Thyroid gland (tissue), 4 donors: ENCODE data around the gene FAM216B. TPM values are rescaled to one million over a fixed set of nuclear protein-coding genes. Genes with fewer than 3 reads are reported as not detected.

Experiments
- DNase-seq, 2 donors: peaks; one replicate each; pipeline ENCODE4 v3.0.0-alpha.2; 2019
- H3K27ac ChIP-seq, 3 donors: fragments of 200-600 bp; sonication (generic); 1 replicate in 2 of 3; 2 replicates in 1 of 3; pipeline ENCODE4 v1.5.1; 2016 to 2019; ENCODE audit warnings: mild to moderate bottlenecking in 1 of 3, moderate library complexity in 1 of 3
- H3K27me3 ChIP-seq: fragments of 200-600 bp; sonication (generic); one replicate; pipeline ENCODE4 v1.5.1; 2019
- H3K36me3 ChIP-seq, 2 donors: fragments of 200-600 bp; sonication (generic); one replicate each; pipeline ENCODE4 v1.5.1; 2016 to 2019
- H3K4me1 ChIP-seq, 2 donors: fragments of 200-600 bp; sonication (generic); one replicate each; pipeline ENCODE4 v1.5.1; 2017 to 2019
- H3K4me3 ChIP-seq, 3 donors: fragments of 200-600 bp; sonication (generic); replicated peaks in 1 of 3; 1 replicate in 2 of 3; 2 replicates in 1 of 3; pipeline ENCODE4 v1.5.1; 2016; ENCODE audit warnings: mild to moderate bottlenecking in 1 of 3
- H3K9me3 ChIP-seq: fragments of 200-600 bp; sonication (generic); one replicate; pipeline ENCODE4 v1.5.1; 2017
- POLR2A ChIP-seq, 2 donors: fragments of 450-650 bp; IDR thresholded peaks; one replicate each; pipeline ENCODE4 v1.6.1; 2017; ENCODE audit warnings: antibody characterized with exemption in 2 of 2, mild to moderate bottlenecking in 2 of 2, moderate library complexity in 1 of 2
- WGBS, 2 donors: methylation state at CpG; one replicate each; pipeline ENCODE4 v1.1.5; 2017; 5-methylcytosine and 5-hydroxymethylcytosine counted together
- intact Hi-C: fragments of 100-400 bp; cut with DNase I; formaldehyde crosslinking; loops from one replicate; pipeline ENCODE4 v1.15.1; 2023
- total RNA-seq, 4 donors: library from RNA; depleted of rRNA; stranded (reverse); fragments of >200 nt; gene quantifications; one replicate each; pipeline ENCODE4 v1.2.3, GENCODE V29; 2016
- TF ChIP-seq, protein P1 (sequence below), 6 experiments: fragments of 200-600 bp in 3 of 6; fragments of 450-650 bp in 3 of 6; sonication (generic) in 3 of 6; IDR thresholded peaks; one replicate each; pipeline ENCODE4 v1.5.1; 2016 to 2019; ENCODE audit warnings: antibody characterized with exemption in 6 of 6, mild to moderate bottlenecking in 2 of 6, inconsistent platforms in 1 of 6, moderate library complexity in 1 of 6

FAM216B gene
- total RNA-seq, 4 donors from 2014 or later = not detected

- TF ChIP-seq, protein P1, sequence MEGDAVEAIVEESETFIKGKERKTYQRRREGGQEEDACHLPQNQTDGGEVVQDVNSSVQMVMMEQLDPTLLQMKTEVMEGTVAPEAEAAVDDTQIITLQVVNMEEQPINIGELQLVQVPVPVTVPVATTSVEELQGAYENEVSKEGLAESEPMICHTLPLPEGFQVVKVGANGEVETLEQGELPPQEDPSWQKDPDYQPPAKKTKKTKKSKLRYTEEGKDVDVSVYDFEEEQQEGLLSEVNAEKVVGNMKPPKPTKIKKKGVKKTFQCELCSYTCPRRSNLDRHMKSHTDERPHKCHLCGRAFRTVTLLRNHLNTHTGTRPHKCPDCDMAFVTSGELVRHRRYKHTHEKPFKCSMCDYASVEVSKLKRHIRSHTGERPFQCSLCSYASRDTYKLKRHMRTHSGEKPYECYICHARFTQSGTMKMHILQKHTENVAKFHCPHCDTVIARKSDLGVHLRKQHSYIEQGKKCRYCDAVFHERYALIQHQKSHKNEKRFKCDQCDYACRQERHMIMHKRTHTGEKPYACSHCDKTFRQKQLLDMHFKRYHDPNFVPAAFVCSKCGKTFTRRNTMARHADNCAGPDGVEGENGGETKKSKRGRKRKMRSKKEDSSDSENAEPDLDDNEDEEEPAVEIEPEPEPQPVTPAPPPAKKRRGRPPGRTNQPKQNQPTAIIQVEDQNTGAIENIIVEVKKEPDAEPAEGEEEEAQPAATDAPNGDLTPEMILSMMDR (IDR thresholded peaks at IDR 0.05) = no peak
- TF ChIP-seq POLR2A (IDR thresholded peaks at IDR 0.05) = no peak
- no peaks in the 10 kb centered on the region for H3K36me3 ChIP-seq
- H3K4me3 ChIP-seq = no peak overlapping the region
- H3K27me3 ChIP-seq = no peaks in the 10 kb centered on the region
- H3K9me3 ChIP-seq = no peaks in the 10 kb centered on the region
- H3K27ac ChIP-seq = no peak overlapping the region
- H3K4me1 ChIP-seq = no peaks in the 10 kb centered on the region
- WGBS, 2 donors = 81 to 85% methylated on average over 5 of the region's 5 CpGs
- intact Hi-C loops = no loop called here
- DNase-seq = no peak
Observed at GRCh38 chr13:42800109-42800643, 18.8 kb downstream of the FAM216B start.

GRCh38 chr13:42803563-42804204 is 22.3 kb downstream of the FAM216B start:
- WGBS, 2 donors = 62 to 74% methylated on average over 2 of the region's 2 CpGs

DNA sequence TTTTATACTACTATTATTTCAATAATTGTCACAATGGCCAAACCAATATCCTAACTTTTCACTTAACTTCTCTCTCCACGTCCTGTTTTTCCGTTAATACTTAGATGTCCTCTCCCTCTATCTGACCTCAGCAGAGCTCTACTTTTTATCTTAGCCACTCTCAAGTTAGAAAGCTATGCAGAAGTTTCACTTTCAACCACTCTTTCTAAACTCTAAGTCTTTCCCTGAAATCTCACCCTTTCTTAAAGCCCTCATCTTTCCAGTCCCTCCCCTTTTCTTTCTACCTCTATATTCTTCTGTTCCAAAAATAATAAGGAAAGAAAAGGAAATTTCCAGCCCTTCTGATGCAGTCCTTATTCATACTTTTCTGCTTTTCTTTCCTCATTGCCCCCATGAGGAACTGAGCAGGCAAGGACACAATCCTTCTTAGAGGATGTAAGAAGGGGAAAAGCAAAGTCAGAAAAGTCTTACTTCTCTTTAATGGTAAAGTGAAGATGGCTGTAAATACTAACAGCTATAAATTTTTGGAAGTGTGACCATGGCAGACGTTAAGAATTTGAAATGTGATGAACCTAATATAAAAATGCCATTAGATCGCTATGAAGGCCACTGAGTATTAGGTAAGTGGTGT is 23.0 kb downstream of the FAM216B start:
- Histone ChIP-seq H3K9me3 (no peaks in the 10 kb centered on the region), H3K36me3 (no peaks in the 10 kb centered on the region), H3K4me1 (no peaks in the 10 kb centered on the region), H3K27me3 (no peaks in the 10 kb centered on the region), H3K27ac (no peak overlapping the region), H3K4me3 (no peak overlapping the region)
- 69 to 81% methylated on average over 4 of the region's 4 CpGs for WGBS, 2 donors
- TF ChIP-seq POLR2A (IDR thresholded peaks at IDR 0.05) = no peak
- TF ChIP-seq, protein P1 (IDR thresholded peaks at IDR 0.05) = no peak
- intact Hi-C loops = no loop called here
- no peak for DNase-seq

More at GRCh38 chr13:42803563-42804204, 22.3 kb downstream of the FAM216B start:
- no peak for DNase-seq
- no peak for TF ChIP-seq POLR2A (IDR thresholded peaks at IDR 0.05)
- TF ChIP-seq, protein P1 (IDR thresholded peaks at IDR 0.05) = no peak
- Histone ChIP-seq H3K36me3 (no peaks in the 10 kb centered on the region), H3K27me3 (no peaks in the 10 kb centered on the region), H3K4me1 (no peaks in the 10 kb centered on the region), H3K4me3 (no peak overlapping the region), H3K9me3 (no peaks in the 10 kb centered on the region), H3K27ac (no peak overlapping the region)
- intact Hi-C loops = no loop called here

DNA sequence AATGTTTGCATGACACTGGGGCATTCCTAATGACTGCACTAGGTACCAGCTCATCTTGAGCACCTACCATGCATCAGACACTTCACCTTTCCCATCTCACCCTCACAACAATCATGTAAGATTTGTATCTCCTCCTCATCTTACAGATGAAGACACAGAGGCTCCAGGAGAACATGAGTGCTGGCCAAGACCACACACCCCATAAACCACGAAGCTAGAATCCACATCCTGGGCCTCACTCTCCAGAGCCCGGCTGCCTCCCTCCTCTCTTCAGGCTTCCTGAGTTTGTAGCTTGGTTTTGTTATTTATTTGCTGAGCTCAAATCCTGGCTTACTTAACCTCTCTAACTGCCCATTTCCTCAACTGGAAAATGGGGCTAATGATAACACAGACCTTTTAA is 25.9 kb downstream of the FAM216B start:
- no peaks in the 10 kb centered on the region for H3K27me3 ChIP-seq
- intact Hi-C loops = no loop called here
- no peaks in the 10 kb centered on the region for H3K4me1 ChIP-seq
- 43 to 55% methylated on average over 2 of the region's 2 CpGs for WGBS, 2 donors
- DNase-seq = no peak
- no peaks in the 10 kb centered on the region for H3K9me3 ChIP-seq
- H3K36me3 ChIP-seq = no peaks in the 10 kb centered on the region
- H3K27ac ChIP-seq = no peak overlapping the region
- TF ChIP-seq, protein P1 (IDR thresholded peaks at IDR 0.05) = no peak
- TF ChIP-seq POLR2A (IDR thresholded peaks at IDR 0.05) = no peak
- H3K4me3 ChIP-seq = no peak overlapping the region

DNA sequence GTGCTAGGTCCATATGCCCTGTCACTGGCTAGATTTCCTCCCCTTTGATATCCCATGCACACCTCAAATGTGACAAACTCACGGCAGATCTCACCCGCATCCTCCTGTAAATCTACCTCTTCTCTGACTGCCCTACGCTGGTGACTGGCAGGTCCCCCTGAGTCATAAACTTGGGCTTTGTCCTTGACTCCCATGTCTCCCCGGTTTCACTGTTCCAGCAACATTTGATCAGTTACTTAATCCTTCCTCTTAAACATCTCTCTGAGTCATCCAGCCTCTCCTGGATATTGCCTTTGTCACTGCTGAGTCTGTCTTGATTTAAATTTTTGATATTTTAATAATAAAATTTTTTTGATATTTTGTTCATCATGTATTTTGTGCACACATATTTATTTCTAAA is 26.5 kb downstream of the FAM216B start:
- TF ChIP-seq, protein P1 (IDR thresholded peaks at IDR 0.05) = no peak
- no peak for TF ChIP-seq POLR2A (IDR thresholded peaks at IDR 0.05)
- DNase-seq = no peak
- H3K36me3 ChIP-seq = no peaks in the 10 kb centered on the region
- H3K27me3 ChIP-seq = no peaks in the 10 kb centered on the region
- no peak overlapping the region for H3K27ac ChIP-seq
- no peaks in the 10 kb centered on the region for H3K4me1 ChIP-seq
- 84 to 85% methylated on average over 4 of the region's 4 CpGs for WGBS, 2 donors
- intact Hi-C loops = no loop called here
- H3K4me3 ChIP-seq = no peak overlapping the region
- no peaks in the 10 kb centered on the region for H3K9me3 ChIP-seq
